ENCODE results near the gene TMC5.

The TMC5 gene

DNA sequence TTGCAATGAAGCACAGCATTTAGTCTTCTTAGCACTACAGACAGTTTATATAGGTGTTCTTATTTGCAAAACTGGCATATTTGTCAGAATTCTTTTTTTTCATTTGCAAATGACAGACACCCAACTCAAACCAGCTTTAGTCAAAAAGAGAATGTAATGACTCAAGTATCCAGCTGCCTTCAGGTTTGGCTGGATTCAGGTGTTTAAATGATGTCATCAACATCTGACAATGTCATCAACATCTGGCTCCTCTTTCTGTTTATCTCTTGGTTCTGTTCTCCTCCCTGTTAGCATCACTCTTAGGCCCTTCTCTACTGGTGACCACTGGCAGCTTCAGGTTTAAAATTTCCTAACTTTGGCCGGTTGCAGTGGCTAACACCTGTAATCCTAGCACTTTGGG lies 18.9 kb downstream of the TMC5 start:
- no peak overlapping the region for H3K4me3 ChIP-seq (ENCODE audit: low read length)

DNA sequence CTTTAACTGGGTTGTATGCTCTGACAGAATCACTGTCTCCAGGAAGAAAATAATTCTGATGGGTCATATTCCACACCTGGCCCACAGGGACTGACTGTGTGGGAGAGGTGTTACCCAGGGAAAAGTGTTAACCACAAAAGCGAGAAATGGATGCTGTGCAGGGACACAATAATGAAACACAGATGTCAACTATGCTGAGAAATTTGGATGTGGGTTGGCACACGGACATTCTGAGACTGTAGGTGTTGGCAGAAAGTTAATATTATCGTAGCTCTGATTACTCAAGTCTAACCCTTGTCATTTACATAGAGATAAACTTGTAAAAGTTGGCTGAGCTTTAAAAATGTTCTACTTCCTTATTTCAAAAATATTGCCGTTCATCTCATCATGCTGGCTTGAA lies 19.6 kb downstream of the TMC5 start:
- H3K36me3 ChIP-seq (ENCODE audit: control insufficient read depth, low read depth, low read length): no peaks in the 10 kb centered on the region
- H3K9ac ChIP-seq (ENCODE audit: low read length): no peak overlapping the region
- no peaks in the 10 kb centered on the region for H3K27me3 ChIP-seq (ENCODE audit: control insufficient read depth, insufficient read depth, low read length)
- peaks cover 5% of the 10 kb centered on the region for H3K4me1 ChIP-seq (ENCODE audit: control insufficient read depth, low read depth, low read length)
- H3K9me3 ChIP-seq (ENCODE audit: control insufficient read depth, low read depth, low read length): no peaks in the 10 kb centered on the region
- H3K4me3 ChIP-seq (ENCODE audit: low read length): no peak overlapping the region
- no peak overlapping the region for H3K27ac ChIP-seq (ENCODE audit: low read length)

More for the DNA sequence above, 18.9 kb downstream of the TMC5 start:
- Histone ChIP-seq H3K27me3 (ENCODE audit: control insufficient read depth, insufficient read depth, low read length) (no peaks in the 10 kb centered on the region), H3K36me3 (ENCODE audit: control insufficient read depth, low read depth, low read length) (no peaks in the 10 kb centered on the region), H3K9me3 (ENCODE audit: control insufficient read depth, low read depth, low read length) (no peaks in the 10 kb centered on the region), H3K27ac (ENCODE audit: low read length) (no peak overlapping the region), H3K9ac (ENCODE audit: low read length) (no peak overlapping the region), H3K4me1 (ENCODE audit: control insufficient read depth, low read depth, low read length) (peaks cover 5% of the 10 kb centered on the region)

GRCh38 chr16:19438739-19439138 lies 21.1 kb downstream of the TMC5 start:
- H3K27me3 ChIP-seq (ENCODE audit: control insufficient read depth, insufficient read depth, low read length): no peaks in the 10 kb centered on the region
- H3K9ac ChIP-seq (ENCODE audit: low read length): no peak overlapping the region
- no peaks in the 10 kb centered on the region for H3K36me3 ChIP-seq (ENCODE audit: control insufficient read depth, low read depth, low read length)
- H3K9me3 ChIP-seq (ENCODE audit: control insufficient read depth, low read depth, low read length): no peaks in the 10 kb centered on the region
- no peak overlapping the region for H3K27ac ChIP-seq (ENCODE audit: low read length)
- no peak overlapping the region for H3K4me3 ChIP-seq (ENCODE audit: low read length)
- no peaks in the 10 kb centered on the region for H3K4me1 ChIP-seq (ENCODE audit: control insufficient read depth, low read depth, low read length)

DNA sequence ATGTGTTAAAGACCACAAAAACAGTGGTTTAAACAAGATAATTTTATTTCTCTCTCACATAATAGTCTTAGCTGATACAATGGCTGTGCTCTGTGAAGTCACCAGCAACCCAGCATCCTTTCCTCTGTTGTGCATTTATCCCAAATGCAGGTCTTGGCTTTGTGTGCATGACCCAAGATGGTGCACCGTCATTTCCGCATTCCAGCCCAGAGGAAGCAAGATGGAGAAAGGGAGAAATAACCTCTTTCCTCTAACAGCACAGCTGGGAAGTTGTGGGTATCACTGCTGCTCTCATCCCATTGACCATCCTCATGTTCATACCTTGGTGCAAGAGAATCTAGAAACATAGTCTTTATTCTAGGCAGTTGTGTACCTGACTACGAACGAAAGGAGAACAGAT lies 21.8 kb downstream of the TMC5 start:
- Histone ChIP-seq H3K27me3 (ENCODE audit: control insufficient read depth, insufficient read depth, low read length) (no peaks in the 10 kb centered on the region), H3K4me3 (ENCODE audit: low read length) (no peak overlapping the region), H3K9ac (ENCODE audit: low read length) (no peak overlapping the region), H3K27ac (ENCODE audit: low read length) (no peak overlapping the region), H3K4me1 (ENCODE audit: control insufficient read depth, low read depth, low read length) (no peaks in the 10 kb centered on the region), H3K9me3 (ENCODE audit: control insufficient read depth, low read depth, low read length) (no peaks in the 10 kb centered on the region), H3K36me3 (ENCODE audit: control insufficient read depth, low read depth, low read length) (no peaks in the 10 kb centered on the region)

- Histone ChIP-seq H3K27ac (ENCODE audit: low read length) (no peak overlapping the region), H3K4me3 (ENCODE audit: low read length) (no peak overlapping the region), H3K9ac (ENCODE audit: low read length) (no peak overlapping the region), H3K36me3 (ENCODE audit: control insufficient read depth, low read depth, low read length) (no peaks in the 10 kb centered on the region), H3K4me1 (ENCODE audit: control insufficient read depth, low read depth, low read length) (no peaks in the 10 kb centered on the region), H3K9me3 (ENCODE audit: control insufficient read depth, low read depth, low read length) (no peaks in the 10 kb centered on the region), H3K27me3 (ENCODE audit: control insufficient read depth, insufficient read depth, low read length) (no peaks in the 10 kb centered on the region)
Measured at GRCh38 chr16:19443659-19444058, 26.0 kb downstream of the TMC5 start.

- Histone ChIP-seq H3K9me3 (ENCODE audit: control insufficient read depth, low read depth, low read length) (no peaks in the 10 kb centered on the region), H3K27me3 (ENCODE audit: control insufficient read depth, insufficient read depth, low read length) (no peaks in the 10 kb centered on the region), H3K4me1 (ENCODE audit: control insufficient read depth, low read depth, low read length) (no peaks in the 10 kb centered on the region), H3K9ac (ENCODE audit: low read length) (no peak overlapping the region), H3K27ac (ENCODE audit: low read length) (no peak overlapping the region), H3K36me3 (ENCODE audit: control insufficient read depth, low read depth, low read length) (no peaks in the 10 kb centered on the region), H3K4me3 (ENCODE audit: low read length) (no peak overlapping the region)
Measured at GRCh38 chr16:19446300-19446846, 28.7 kb downstream of the TMC5 start.

- no peak overlapping the region for H3K27ac ChIP-seq (ENCODE audit: low read length)
- H3K4me3 ChIP-seq (ENCODE audit: low read length): no peak overlapping the region
- no peaks in the 10 kb centered on the region for H3K27me3 ChIP-seq (ENCODE audit: control insufficient read depth, insufficient read depth, low read length)
- no peaks in the 10 kb centered on the region for H3K9me3 ChIP-seq (ENCODE audit: control insufficient read depth, low read depth, low read length)
- H3K9ac ChIP-seq (ENCODE audit: low read length): no peak overlapping the region
- H3K36me3 ChIP-seq (ENCODE audit: control insufficient read depth, low read depth, low read length): no peaks in the 10 kb centered on the region
- H3K4me1 ChIP-seq (ENCODE audit: control insufficient read depth, low read depth, low read length): no peaks in the 10 kb centered on the region
Measured at GRCh38 chr16:19446886-19447285, 29.2 kb downstream of the TMC5 start.

DNA sequence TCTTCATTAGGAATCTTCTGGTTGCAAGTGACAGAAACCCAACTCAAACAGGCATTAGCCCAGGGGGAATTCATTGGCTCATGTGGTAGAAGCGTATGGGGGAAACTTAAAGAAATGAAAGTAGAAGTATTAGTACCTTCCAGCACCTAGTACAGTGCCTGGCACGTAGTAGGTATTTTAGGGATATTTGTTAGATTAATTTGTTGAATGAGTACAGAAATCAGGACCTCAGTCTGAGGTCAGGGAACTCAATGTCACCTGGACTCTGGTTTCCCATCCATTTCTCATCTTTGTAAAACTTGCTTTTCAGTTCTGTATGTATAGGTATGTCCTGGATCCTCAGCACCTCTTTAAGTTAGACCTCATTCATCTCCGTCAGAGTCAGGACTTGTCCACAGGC lies 32.5 kb downstream of the TMC5 start:
- H3K27ac ChIP-seq (ENCODE audit: low read length): no peak overlapping the region
- H3K36me3 ChIP-seq (ENCODE audit: control insufficient read depth, low read depth, low read length): no peaks in the 10 kb centered on the region
- no peak overlapping the region for H3K4me3 ChIP-seq (ENCODE audit: low read length)
- no peaks in the 10 kb centered on the region for H3K4me1 ChIP-seq (ENCODE audit: control insufficient read depth, low read depth, low read length)
- H3K9ac ChIP-seq (ENCODE audit: low read length): no peak overlapping the region
- H3K9me3 ChIP-seq (ENCODE audit: control insufficient read depth, low read depth, low read length): no peaks in the 10 kb centered on the region
- H3K27me3 ChIP-seq (ENCODE audit: control insufficient read depth, insufficient read depth, low read length): no peaks in the 10 kb centered on the region

- Histone ChIP-seq H3K36me3 (ENCODE audit: control insufficient read depth, low read depth, low read length) (no peaks in the 10 kb centered on the region), H3K4me3 (ENCODE audit: low read length) (no peak overlapping the region), H3K4me1 (ENCODE audit: control insufficient read depth, low read depth, low read length) (no peaks in the 10 kb centered on the region), H3K27ac (ENCODE audit: low read length) (no peak overlapping the region), H3K9ac (ENCODE audit: low read length) (no peak overlapping the region), H3K9me3 (ENCODE audit: control insufficient read depth, low read depth, low read length) (no peaks in the 10 kb centered on the region), H3K27me3 (ENCODE audit: control insufficient read depth, insufficient read depth, low read length) (no peaks in the 10 kb centered on the region)
Measured at GRCh38 chr16:19458722-19459379, 41.2 kb downstream of the TMC5 start.

GRCh38 chr16:19460397-19460796 lies 42.7 kb downstream of the TMC5 start:
- Histone ChIP-seq H3K4me1 (ENCODE audit: control insufficient read depth, low read depth, low read length) (no peaks in the 10 kb centered on the region), H3K27me3 (ENCODE audit: control insufficient read depth, insufficient read depth, low read length) (no peaks in the 10 kb centered on the region), H3K27ac (ENCODE audit: low read length) (no peak overlapping the region), H3K9me3 (ENCODE audit: control insufficient read depth, low read depth, low read length) (no peaks in the 10 kb centered on the region), H3K4me3 (ENCODE audit: low read length) (no peak overlapping the region), H3K36me3 (ENCODE audit: control insufficient read depth, low read depth, low read length) (no peaks in the 10 kb centered on the region), H3K9ac (ENCODE audit: low read length) (no peak overlapping the region)

DNA sequence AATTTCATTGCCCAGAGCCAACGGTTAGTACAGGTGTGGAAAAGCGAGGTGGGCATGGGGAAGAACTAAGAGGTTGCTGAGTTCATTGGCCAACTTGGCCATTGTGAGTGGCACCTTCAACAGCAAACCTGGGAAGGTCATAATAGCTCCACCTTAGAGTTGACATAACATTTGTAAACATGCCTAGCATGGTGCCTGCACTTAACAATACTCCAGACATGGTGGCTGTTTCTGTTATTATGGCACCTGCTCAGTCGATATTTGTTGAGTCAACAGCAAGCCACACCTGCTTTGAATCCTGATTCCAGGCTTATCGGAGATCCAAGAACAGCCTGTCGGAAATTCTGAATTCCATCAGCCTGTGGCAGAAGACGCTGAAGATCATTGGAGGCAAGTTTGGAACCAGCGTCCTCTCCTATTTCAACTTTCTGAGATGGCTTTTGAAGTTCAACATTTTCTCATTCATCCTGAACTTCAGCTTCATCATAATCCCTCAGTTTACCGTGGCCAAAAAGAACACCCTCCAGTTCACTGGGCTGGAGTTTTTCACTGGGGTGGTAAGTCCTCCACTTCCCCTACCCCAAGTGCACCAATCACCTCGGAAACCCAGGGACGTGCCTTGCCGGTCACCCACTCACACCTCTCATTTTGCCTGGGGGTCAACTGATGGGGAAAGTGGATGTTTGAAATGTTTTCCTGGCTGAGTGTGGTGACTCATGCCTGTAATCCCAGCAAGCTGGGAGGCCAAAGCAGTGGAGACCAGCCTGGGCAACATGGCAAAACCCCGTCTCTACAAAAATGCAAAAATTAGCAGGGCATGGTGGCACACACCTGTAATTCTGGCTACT lies 46.0 kb downstream of the TMC5 start:
- H3K4me1 ChIP-seq (ENCODE audit: control insufficient read depth, low read depth, low read length): no peaks in the 10 kb centered on the region
- H3K27ac ChIP-seq (ENCODE audit: low read length): no peak overlapping the region
- H3K4me3 ChIP-seq (ENCODE audit: low read length): no peak overlapping the region
- H3K27me3 ChIP-seq (ENCODE audit: control insufficient read depth, insufficient read depth, low read length): no peaks in the 10 kb centered on the region
- no peaks in the 10 kb centered on the region for H3K9me3 ChIP-seq (ENCODE audit: control insufficient read depth, low read depth, low read length)
- H3K9ac ChIP-seq (ENCODE audit: low read length): no peak overlapping the region
- no peaks in the 10 kb centered on the region for H3K36me3 ChIP-seq (ENCODE audit: control insufficient read depth, low read depth, low read length)
